NCI-H1930 (cell line): ENCODE data around the gene PCYT1A.

Experiments
- DNase-seq, 2 experiments: peaks; one replicate each; lab custom pipeline; 2025; lab: John Stamatoyannopoulos, UW

The PCYT1A gene

GRCh38 chr3:196236223-196236622, 51.3 kb downstream of the PCYT1A start:
- DNase-seq, result no peak

DNA sequence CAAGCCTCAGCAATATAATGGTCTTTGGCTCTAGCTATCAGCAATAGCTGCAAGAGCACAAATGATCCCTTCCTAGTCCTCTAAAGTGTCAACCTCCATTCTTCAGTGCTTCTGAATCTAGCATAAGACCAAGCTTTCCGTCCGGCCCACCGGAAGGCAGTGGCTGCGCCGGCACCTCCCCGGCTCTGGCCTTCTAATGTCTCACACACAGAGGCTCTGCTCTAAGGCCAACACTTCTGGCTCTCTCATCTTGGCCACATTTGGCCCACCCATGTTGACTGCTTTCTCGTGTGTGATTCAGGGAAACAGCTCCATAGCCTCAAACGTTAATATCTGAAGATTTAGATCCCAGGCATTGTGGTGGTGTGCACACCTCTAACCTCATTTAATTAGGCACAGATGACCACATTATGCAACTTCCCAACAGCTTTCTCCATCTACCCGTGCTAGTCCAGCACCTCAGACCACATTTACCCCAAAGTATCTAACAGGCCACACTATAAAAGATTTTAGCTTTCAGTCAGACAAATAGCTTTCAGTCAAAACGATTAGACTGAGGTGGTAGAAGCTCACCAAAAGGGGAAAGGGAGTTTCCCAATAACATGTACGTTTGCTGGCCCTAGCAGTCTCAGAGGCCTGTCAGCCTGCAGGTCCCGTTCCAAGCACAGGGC, 51.9 kb downstream of the PCYT1A start:
- no peak for DNase-seq

DNA sequence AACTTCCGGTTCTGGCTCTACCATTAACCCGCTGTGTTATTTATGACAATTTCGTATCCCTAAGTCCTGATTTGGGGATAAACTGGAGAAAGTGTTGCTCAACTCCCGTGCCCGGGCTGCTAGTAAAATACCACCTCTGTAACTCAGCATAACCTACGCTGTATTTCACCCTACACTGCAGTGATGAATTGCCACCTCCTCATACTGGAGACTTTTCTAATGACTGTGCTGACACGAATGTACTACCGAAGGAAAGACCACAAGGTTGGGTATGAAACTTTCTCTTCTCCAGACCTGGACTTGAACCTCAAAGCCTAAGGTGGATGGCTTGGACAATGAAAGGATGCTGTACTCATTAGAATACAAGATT, 54.7 kb downstream of the PCYT1A start:
- DNase-seq, result no peak

DNA sequence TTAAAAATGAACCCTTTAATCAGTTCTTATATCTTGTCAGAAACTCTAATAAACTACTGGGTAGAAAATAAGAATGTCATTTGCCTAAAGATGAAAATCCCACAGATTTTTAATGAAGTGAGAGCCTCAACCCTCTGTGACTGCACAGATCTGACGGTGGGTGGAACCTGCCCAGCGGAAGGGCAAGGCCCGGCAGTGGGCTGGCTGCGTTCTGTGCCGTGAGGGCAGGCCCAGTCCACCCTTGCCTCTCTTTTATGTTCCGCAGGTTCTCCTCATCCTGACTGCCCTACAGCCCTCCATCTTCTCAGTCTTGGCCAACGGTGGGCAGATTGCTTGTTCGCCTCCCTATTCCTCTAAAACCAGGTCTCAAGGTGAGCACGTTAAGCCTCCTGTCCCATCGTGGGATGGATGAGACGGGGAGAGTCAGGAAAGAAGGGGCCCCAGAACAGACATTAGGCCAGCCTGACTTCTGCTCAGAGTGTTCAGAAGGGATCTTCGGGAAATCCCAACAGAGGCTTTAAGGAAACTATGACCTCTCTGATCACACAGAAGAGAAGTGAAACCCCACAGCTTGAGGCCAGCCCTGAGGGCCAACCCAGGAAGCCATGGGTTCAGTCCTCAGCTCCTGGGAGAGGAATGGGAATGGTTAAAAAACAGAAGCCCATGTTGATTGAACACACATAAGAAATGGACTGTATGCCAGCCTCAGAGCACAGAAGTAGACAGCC, 55.2 kb downstream of the PCYT1A start:
- no peak for DNase-seq

DNA sequence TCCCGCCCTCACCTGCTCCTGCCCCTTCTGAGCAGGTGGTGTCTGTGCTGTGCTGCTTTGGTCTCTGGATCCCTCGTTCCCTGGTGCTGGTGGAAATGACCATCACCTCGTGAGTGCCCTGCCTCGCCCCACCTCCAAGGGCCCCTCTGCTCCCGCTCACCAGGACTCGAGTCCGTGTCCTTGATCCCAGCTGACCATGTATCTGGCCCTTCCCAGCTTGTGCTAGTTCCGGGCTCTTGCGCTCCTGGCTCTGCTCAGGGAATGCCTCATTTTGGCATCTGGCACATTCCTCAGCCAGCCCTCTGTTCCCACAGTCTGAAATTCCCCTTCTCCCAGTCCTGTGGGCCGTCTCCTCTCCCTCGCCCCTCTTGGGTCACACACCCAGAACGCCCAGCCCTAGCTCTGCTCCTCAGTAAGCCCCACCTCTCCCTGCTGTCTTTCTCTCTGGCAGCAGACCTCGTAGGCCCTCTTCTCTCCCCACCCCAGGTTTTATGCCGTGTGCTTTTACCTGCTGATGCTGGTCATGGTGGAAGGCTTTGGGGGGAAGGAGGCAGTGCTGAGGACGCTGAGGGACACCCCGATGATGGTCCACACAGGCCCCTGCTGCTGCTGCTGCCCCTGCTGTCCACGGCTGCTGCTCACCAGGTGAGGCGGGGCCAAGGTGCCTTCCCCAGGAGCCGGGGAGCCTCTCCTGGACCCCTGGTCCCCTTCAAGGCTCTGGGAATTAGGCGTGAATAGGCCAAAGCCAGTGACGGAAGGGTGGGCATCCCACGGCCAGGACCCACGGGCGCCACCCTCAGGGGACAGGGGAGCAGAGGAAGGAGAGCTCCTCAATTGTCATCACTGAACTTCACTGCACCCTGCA, 59.7 kb downstream of the PCYT1A start:
- DNase-seq, result no peak

GRCh38 chr3:196227121-196227561, 60.4 kb downstream of the PCYT1A start:
- DNase-seq, result no peak

DNA sequence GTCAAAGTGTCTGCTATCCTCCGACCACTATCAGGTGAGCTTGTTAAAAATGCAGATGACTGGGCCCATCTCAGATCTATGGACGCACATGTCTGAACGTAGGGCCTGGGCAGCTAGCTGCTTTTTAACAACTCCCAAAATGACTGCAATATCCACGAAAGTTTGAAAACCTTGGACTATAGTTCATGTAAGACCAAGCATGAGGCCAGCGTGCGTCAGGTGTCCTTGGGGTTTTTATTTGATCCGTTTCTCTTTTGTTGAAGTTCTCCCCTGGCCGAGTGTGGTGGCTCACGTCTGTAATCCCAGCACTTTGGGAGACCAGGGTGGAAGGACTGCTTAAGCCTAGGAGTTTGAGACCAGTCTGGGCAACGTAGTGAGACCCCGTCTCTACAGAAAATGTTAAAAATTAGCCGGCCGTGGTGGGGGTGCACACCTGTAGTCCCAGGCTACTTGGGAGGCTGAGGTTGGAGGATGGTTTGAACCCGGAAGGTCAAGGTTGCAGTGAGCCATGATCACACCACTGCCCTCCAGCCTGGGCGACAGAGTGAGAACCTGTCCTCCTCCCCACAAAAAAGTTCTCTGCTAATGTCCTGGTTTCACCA, 61.7 kb downstream of the PCYT1A start:
- DNase-seq, result no peak

- no peak for DNase-seq
Measured at GRCh38 chr3:196225086-196225485, 62.4 kb downstream of the PCYT1A start.

- DNase-seq, result no peak
Measured at GRCh38 chr3:196222876-196223595, 64.5 kb downstream of the PCYT1A start.

DNA sequence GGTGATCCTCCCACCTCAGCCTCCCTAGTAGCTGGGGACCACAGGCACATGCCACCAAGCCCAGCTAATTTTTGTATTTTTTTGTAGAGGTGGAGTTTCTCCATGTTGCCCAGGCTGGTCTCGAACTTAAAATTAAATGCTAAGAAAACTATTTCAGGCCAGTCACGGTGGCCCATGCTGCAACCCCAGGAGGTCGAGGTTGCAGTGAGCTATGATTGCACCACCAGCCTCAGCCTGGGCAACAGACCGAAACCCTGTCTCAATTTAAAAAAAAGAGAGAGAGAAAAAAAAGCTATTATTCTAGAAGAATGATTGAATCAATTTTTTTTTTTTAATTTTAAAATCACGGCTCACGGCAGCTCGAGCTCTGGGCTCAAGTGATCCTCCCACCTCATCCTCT, 66.5 kb downstream of the PCYT1A start:
- no peak for DNase-seq

DNA sequence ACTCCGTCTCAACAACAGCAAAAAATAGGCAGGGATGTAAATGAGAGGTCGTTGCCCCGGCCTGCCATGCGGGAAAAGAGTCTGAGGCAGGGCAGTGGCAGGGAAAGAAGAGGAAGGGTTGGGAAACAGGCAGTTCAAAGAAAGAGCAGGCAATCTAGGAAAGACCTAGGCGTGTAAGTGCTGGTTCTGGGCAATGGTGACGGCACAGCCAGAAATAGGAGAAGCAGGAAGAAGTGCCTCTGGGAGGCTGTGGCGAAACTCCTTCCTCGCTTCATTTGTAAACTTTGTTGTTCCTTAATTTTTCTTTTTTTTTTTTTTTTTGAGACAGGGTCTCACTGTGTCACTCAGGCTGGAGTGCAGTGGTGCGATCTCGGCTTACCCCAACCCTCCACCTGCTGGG, 66.9 kb downstream of the PCYT1A start:
- no peak for DNase-seq

DNA sequence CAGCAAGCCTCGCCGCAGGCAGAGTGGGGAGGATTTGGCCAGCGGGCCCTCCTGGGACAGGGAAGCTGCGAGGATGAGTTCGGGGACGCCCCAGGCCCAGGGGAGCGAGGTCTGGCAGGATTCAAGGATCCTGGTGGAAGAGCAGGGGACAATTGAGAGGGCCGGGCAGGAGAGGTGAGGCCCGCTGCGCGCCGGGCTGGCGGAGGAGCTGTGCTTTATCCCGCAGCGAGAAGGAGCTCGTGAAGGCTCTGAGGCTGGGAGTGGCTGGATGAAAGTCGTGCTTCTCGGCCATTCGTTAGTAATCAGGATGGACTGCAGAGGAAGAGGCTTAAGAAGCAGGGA, 67.6 kb downstream of the PCYT1A start:
- DNase-seq, result no peak

DNA sequence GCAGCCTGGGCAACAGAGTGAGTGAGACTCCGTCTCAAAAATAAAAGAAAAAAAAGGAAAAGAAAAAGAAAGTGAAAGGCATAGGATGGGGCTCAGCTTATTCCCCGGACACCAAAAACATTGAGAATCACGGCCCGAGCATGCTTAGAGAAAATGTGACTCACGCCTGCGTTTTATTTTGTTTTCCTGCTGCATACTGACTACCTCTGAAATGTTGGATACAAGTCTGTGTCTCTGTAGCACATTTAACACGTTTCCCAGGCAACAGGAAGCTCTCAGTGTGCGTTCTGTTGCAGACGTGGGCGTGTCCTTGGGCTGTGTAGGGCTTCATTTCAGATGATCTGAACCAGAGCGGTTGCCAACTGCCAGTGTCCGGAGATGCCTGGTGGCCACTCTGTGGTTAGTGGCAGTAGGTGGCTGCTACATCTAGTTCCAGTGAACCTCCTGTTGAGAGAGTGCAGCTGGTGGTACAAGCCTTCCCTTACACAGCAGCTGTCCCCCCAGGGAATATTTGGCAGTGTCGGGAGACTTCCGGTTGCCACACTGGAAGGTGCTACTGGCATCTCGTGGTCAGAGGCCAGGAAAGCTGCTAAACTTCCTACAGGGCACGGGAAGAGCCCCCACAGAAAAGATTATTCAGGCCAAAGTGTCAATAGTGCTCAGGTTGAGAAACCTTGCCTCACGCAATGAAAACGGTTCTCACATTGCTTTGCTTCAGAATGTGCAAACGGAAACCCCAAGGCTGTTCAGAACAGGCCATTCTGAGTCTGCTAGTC, 68.1 kb downstream of the PCYT1A start:
- DNase-seq, result no peak

DNA sequence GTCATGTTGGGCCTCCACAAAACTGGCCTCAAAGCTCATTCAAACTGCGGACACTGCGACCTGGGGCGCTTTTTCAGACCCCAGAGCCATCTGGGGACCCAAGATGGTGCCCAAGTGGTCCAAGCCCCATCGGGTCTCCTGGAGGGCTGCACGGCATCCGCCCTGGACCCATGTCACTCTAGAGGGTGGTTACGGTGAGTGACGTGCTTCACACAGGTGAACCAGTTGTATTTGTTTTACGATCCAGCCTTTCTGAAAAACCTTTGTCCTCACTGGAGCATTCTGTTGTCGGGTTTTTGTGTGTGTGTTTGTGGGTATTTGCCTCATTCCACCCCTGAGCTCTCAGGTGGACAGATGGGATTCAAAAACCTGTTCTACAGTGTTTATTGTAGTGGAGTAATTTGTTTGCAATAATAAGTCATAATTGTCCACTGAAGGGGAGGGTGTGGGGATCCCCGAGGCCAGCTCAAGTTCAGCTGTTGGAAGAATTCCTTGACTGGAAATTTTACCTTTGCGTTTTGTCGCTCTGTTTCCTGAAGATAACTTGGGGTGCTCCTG, 69.3 kb downstream of the PCYT1A start:
- DNase-seq, result no peak

GRCh38 chr3:196217307-196218154, 70.0 kb downstream of the PCYT1A start:
- DNase-seq, result no peak

GRCh38 chr3:196216681-196217211, 70.8 kb downstream of the PCYT1A start:
- no peak for DNase-seq

DNA sequence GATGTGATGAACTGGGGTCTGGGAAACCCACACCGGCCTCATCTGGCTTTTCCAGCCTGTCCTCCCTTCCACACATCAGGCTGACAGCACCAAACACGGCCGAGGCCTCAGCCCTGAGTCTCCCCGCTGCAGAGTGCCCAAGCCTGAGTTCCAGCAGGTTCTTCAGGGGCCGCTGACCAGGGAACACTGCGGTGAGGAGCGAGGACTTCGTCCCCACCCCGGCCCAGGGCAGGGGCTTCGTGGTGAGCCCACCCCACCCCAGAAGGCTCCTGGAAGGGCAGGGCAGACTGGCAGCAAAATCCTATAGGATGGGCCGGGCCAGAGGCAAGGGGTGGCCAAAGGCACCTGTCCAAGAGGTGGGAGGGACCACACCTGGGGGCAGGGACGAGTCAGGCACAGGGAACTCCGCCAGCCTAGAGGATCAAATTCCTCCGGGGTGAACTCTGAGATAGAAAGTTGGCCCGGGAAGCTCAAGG, 71.4 kb downstream of the PCYT1A start, which contains the start of gene SLC51A:
Gene SLC51A (plus strand): TSS at position 446 of the 476 bp plus-strand sequence. CDS start 179 bp downstream, outside the sequence.
- DNase-seq, result no peak

DNA sequence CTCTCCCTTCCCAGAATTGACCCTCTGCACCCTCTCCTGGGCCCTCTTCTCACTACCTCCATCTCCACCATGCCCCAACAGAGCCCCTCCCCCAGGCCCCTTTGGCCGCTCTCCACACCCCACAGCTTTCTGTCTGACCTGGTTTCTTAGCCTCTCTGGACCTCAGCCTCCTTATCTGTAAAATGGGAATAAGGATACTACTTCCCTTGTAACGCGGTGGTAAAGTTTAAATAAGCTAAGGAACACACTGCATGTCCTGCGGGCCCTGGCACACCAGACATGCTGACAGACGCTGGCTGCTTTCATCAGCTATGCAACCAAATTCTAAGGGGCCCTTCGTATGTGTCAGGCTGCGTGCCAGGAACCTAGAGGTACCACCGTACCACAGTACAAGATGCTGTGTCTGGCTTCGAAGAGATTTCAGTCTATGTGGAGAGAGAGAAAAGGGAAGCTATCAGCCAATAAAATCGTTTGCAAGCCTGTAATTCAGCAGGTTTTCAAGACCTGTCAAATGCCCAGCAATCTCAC, 72.0 kb downstream of the PCYT1A start:
- no peak for DNase-seq
